ENCODE results near the gene UGT1A1.

- TF ChIP-seq CTCF (IDR thresholded peaks at IDR 0.05; ENCODE audit: insufficient read depth, low read length): no peak
- no peak for TF ChIP-seq REST (IDR thresholded peaks at IDR 0.05; ENCODE audit: insufficient replicate concordance, low read depth)
- TF ChIP-seq POLR2AphosphoS5 (IDR thresholded peaks at IDR 0.05; ENCODE audit: low read depth): no peak
Measured at GRCh38 chr2:233815861-233816260, 55.8 kb downstream of the UGT1A1 start.
